Measurements from ENCODE around the gene GSS.

Gene GSS

DNA sequence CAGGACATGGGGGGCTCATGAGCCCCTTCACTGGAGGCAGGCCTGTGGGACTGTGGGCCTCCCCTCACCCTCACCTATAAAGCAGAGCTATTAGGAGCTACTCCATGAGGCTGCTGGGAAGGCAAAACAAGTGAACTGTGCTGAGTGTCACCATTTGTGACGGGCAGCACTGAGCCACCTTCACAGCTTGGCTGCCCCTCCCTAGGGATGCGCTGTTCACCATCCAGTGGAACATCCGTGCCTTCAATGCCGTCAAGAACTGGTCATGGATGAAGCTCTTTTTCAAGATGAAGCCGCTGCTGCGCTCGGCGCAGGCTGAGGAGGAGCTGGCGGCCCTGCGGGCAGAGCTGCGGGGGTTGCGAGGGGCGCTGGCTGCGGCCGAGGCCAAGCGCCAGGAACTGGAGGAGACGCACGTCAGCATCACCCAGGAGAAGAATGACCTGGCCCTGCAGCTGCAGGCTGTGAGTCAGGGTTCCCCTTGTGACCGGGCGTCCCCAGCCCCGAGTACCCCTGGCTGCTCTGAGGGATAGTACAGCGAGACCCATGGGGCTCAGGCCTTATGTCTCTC is 38.4 kb upstream of the GSS start:
- TF ChIP-seq, protein P1, sequence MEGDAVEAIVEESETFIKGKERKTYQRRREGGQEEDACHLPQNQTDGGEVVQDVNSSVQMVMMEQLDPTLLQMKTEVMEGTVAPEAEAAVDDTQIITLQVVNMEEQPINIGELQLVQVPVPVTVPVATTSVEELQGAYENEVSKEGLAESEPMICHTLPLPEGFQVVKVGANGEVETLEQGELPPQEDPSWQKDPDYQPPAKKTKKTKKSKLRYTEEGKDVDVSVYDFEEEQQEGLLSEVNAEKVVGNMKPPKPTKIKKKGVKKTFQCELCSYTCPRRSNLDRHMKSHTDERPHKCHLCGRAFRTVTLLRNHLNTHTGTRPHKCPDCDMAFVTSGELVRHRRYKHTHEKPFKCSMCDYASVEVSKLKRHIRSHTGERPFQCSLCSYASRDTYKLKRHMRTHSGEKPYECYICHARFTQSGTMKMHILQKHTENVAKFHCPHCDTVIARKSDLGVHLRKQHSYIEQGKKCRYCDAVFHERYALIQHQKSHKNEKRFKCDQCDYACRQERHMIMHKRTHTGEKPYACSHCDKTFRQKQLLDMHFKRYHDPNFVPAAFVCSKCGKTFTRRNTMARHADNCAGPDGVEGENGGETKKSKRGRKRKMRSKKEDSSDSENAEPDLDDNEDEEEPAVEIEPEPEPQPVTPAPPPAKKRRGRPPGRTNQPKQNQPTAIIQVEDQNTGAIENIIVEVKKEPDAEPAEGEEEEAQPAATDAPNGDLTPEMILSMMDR (IDR thresholded peaks at IDR 0.05; ENCODE audit: insufficient read depth, low read depth, low read length, missing control alignments), result no peak
- no peak overlapping the region for H3K4me3 ChIP-seq (ENCODE audit: low read length)

DNA sequence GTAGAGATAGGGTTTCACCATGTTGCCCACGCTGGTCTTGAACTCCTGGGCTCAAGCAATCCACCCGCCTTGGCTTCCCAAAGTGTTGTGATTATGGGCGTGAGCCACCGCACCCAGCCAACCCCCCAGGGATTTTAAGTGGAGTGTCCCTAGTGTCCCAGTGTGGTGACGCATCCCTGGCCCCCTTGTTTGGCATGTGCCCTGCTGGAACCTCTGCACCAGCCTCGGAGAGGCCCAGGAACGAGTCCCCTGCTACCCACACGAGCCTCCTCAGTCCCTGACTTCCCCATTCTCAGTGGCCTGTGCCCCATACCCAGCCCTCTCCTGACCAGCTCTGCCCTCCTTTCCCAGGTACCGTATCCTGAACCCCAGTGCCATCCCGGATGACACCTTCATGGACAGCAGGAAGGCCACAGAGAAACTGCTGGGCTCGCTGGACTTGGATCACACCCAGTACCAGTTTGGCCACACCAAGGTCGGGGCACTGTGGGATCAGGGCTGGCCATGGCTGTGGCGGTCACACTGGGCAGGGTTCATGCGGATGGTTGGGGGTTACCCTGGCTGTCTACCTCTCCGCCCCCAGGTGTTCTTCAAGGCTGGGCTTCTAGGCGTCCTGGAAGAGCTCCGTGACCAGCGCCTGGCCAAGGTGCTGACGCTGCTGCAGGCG is 37.3 kb upstream of the GSS start:
- TF ChIP-seq, protein P1 (IDR thresholded peaks at IDR 0.05; ENCODE audit: insufficient read depth, low read depth, low read length, missing control alignments), result no peak
- no peak for DNase-seq (ENCODE audit: low read depth)
- no peak overlapping the region for H3K4me3 ChIP-seq (ENCODE audit: low read length)

More for the DNA sequence above, 38.4 kb upstream of the GSS start:
- no peak for DNase-seq (ENCODE audit: low read depth)

DNA sequence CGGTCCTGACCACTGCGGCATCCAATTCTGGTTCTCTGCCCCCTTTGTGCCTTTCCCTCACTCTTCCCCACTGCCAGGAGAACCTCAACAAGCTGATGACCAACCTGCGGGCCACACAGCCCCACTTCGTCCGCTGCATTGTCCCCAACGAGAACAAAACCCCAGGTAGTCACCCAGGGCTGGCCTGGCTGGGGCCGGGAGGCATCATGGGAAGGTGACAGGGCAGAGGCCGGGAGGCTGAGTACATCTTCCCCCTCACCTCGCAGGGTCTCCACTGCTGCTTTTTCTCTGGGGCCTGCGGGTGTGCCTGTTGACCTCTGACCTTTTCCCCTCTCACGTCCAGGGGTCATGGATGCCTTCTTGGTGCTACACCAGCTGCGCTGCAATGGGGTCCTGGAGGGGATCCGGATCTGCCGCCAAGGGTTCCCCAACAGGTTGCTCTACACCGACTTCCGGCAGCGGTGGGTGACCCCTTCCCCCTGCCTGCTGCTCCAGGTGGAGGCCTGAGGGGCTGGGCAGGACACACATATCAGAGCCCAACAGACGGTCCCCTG is 35.1 kb upstream of the GSS start:
- TF ChIP-seq, protein P1 (IDR thresholded peaks at IDR 0.05; ENCODE audit: insufficient read depth, low read depth, low read length, missing control alignments), result no peak
- no peak for DNase-seq (ENCODE audit: low read depth)
- H3K4me3 ChIP-seq (ENCODE audit: low read length), result no peak overlapping the region

DNA sequence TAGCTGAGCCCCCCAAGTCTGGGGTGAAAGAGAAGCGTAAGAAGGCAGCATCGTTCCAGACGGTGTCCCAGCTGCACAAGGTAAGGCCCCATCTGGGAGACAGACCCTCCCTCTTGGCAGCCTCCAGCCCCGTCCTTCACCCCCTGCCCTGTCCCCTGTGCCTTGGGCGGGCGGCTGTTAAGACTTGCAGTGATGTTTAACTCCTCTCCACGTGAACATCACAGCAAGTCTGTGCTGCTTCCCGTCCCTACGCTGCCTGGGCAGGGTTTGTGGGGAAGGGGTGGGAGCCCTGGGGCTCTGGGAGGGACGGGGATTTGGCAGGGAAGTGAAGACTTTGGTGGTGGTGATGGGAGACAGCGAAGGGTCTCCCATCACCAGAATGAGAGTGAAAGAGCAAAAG is 34.6 kb upstream of the GSS start:
- TF ChIP-seq, protein P1 (IDR thresholded peaks at IDR 0.05; ENCODE audit: insufficient read depth, low read depth, low read length, missing control alignments), result no peak
- DNase-seq (ENCODE audit: low read depth), result no peak
- H3K4me3 ChIP-seq (ENCODE audit: low read length), result no peak overlapping the region

DNA sequence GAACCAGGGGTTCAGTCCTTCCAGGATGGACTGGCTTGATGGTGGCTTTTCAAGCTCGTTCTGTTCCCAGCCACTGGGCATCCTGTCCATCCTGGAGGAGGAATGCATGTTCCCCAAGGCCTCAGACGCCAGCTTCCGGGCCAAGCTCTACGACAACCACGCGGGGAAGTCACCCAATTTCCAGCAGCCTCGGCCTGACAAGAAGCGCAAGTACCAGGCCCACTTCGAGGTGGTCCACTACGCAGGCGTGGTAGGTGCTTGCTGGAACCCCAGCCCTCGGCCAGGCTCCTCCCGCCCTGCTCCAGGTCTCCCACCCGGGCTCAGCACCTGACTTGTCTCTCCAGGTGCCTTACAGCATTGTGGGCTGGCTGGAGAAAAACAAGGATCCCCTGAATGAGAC is 34.1 kb upstream of the GSS start:
- no peak overlapping the region for H3K4me3 ChIP-seq (ENCODE audit: low read length)
- DNase-seq (ENCODE audit: low read depth), result no peak
- TF ChIP-seq, protein P1 (IDR thresholded peaks at IDR 0.05; ENCODE audit: insufficient read depth, low read depth, low read length, missing control alignments), result no peak

DNA sequence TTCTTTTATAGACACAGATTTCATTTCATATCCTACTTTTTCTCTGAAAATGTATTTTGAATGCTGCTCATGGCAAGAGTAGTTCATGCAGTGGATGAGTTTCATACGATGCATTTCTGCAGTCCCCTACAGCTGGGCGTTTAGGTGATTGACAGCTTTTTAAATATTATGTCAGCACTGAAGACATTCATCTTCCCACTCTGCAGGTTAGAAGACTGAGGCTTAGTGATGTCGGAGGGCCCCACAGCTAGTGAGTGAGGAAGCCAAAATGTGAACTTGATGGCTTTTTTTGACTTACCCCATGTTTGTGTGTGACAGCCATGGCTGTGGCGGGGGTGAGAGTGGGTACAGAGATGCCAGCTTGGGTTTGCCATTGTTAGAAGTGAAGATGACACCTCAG is 33.5 kb upstream of the GSS start:
- no peak overlapping the region for H3K4me3 ChIP-seq (ENCODE audit: low read length)
- DNase-seq (ENCODE audit: low read depth), result no peak
- TF ChIP-seq, protein P1 (IDR thresholded peaks at IDR 0.05; ENCODE audit: insufficient read depth, low read depth, low read length, missing control alignments), result no peak

DNA sequence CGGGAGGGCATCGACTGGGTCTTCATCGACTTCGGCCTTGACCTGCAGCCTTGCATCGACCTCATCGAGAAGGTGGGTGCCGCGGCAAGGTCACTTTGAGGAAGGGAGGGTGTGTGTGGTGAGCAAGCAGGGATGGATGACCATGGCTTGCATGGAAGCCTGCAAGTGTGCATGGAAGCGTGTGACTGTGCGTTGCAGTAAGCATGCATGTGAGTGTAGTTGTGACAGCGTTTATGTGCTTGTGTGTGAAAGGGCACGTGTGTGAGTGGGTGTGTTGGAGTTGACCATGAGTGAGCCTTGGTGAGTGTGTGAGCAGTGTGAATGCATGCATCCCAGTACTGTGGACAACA is 32.6 kb upstream of the GSS start:
- H3K4me3 ChIP-seq (ENCODE audit: low read length), result no peak overlapping the region
- no peak for DNase-seq (ENCODE audit: low read depth)
- TF ChIP-seq, protein P1 (IDR thresholded peaks at IDR 0.05; ENCODE audit: insufficient read depth, low read depth, low read length, missing control alignments), result no peak

All from epithelial cell of esophagus (primary cell).